Measurements from ENCODE around the gene ACSS2.

The ACSS2 gene

GRCh38 chr20:34925341-34925740 is 48.9 kb downstream of the ACSS2 start:
- no peaks in the 10 kb centered on the region for H3K4me1 ChIP-seq (ENCODE audit: insufficient read depth, low read length, severe bottlenecking)
- H4K20me1 ChIP-seq (ENCODE audit: insufficient read depth, low read length) = no peaks in the 10 kb centered on the region
- peaks cover 18% of the 10 kb centered on the region for H3K36me3 ChIP-seq (ENCODE audit: insufficient read depth, low read length)
- H3K4me2 ChIP-seq (ENCODE audit: low read length) = no peak overlapping the region
- no peak overlapping the region for H3K9ac ChIP-seq (ENCODE audit: low read length)
- no peaks in the 10 kb centered on the region for H3K9me2 ChIP-seq (ENCODE audit: low read depth, low read length)
- H3F3A ChIP-seq (ENCODE audit: insufficient read depth, low read length) = no peaks in the 10 kb centered on the region
- H3K79me2 ChIP-seq (ENCODE audit: insufficient read depth, low read length) = no peaks in the 10 kb centered on the region
- no peak overlapping the region for H3K4me3 ChIP-seq (ENCODE audit: low read depth, low read length, poor library complexity, severe bottlenecking)
- TF ChIP-seq EZH2 (IDR thresholded peaks at IDR 0.05; ENCODE audit: borderline replicate concordance, low read length) (no peak), CTCF (IDR thresholded peaks at IDR 0.05; ENCODE audit: low read length) (no peak)
- no peak overlapping the region for H2AFZ ChIP-seq (ENCODE audit: low read length)
- no peaks in the 10 kb centered on the region for H3K27me3 ChIP-seq (ENCODE audit: insufficient read depth, low read length)
- H3K27ac ChIP-seq (ENCODE audit: low read depth, low read length, poor library complexity, severe bottlenecking) = no peak overlapping the region
- no peaks in the 10 kb centered on the region for H3K9me3 ChIP-seq (ENCODE audit: low read length)

DNA sequence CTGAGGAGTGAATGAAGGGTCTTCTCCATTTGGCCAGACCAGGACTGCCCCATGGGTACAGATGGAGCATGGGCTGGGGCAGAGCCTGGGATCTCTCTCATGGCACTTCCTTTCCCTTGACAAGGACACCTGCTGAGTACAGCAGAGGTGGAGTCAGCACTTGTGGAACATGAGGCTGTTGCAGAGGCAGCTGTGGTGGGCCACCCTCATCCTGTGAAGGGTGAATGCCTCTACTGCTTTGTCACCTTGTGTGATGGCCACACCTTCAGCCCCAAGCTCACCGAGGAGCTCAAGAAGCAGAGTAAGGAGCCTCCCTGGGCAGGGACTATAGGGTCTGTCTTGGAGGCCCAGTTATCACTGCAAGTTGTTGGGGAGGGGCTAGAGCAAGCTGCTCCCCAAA is 49.6 kb downstream of the ACSS2 start:
- Histone ChIP-seq H3K4me1 (ENCODE audit: insufficient read depth, low read length, severe bottlenecking) (no peaks in the 10 kb centered on the region), H3F3A (ENCODE audit: insufficient read depth, low read length) (no peaks in the 10 kb centered on the region), H3K4me2 (ENCODE audit: low read length) (no peak overlapping the region), H3K9ac (ENCODE audit: low read length) (no peak overlapping the region), H3K4me3 (ENCODE audit: low read depth, low read length, poor library complexity, severe bottlenecking) (no peak overlapping the region), H3K9me3 (ENCODE audit: low read length) (no peaks in the 10 kb centered on the region), H3K27ac (ENCODE audit: low read depth, low read length, poor library complexity, severe bottlenecking) (no peak overlapping the region), H3K36me3 (ENCODE audit: insufficient read depth, low read length) (peaks cover 21% of the 10 kb centered on the region), H3K27me3 (ENCODE audit: insufficient read depth, low read length) (no peaks in the 10 kb centered on the region), H4K20me1 (ENCODE audit: insufficient read depth, low read length) (no peaks in the 10 kb centered on the region), H2AFZ (ENCODE audit: low read length) (no peak overlapping the region), H3K9me2 (ENCODE audit: low read depth, low read length) (no peaks in the 10 kb centered on the region), H3K79me2 (ENCODE audit: insufficient read depth, low read length) (no peaks in the 10 kb centered on the region)
- TF ChIP-seq CTCF (IDR thresholded peaks at IDR 0.05; ENCODE audit: low read length) (no peak), EZH2 (IDR thresholded peaks at IDR 0.05; ENCODE audit: borderline replicate concordance, low read length) (no peak)

- no peak for TF ChIP-seq EZH2 (IDR thresholded peaks at IDR 0.05; ENCODE audit: borderline replicate concordance, low read length)
- no peak for TF ChIP-seq CTCF (IDR thresholded peaks at IDR 0.05; ENCODE audit: low read length)
- H3K9me2 ChIP-seq (ENCODE audit: low read depth, low read length) = no peaks in the 10 kb centered on the region
- no peak overlapping the region for H2AFZ ChIP-seq (ENCODE audit: low read length)
- H3K36me3 ChIP-seq (ENCODE audit: insufficient read depth, low read length) = peaks cover 21% of the 10 kb centered on the region
- H3K4me3 ChIP-seq (ENCODE audit: low read depth, low read length, poor library complexity, severe bottlenecking) = no peak overlapping the region
- no peaks in the 10 kb centered on the region for H3K4me1 ChIP-seq (ENCODE audit: insufficient read depth, low read length, severe bottlenecking)
- H3K9ac ChIP-seq (ENCODE audit: low read length) = no peak overlapping the region
- H4K20me1 ChIP-seq (ENCODE audit: insufficient read depth, low read length) = no peaks in the 10 kb centered on the region
- no peaks in the 10 kb centered on the region for H3K79me2 ChIP-seq (ENCODE audit: insufficient read depth, low read length)
- no peak overlapping the region for H3K27ac ChIP-seq (ENCODE audit: low read depth, low read length, poor library complexity, severe bottlenecking)
- H3K27me3 ChIP-seq (ENCODE audit: insufficient read depth, low read length) = no peaks in the 10 kb centered on the region
- H3F3A ChIP-seq (ENCODE audit: insufficient read depth, low read length) = no peaks in the 10 kb centered on the region
- H3K9me3 ChIP-seq (ENCODE audit: low read length) = no peaks in the 10 kb centered on the region
- no peak overlapping the region for H3K4me2 ChIP-seq (ENCODE audit: low read length)
These were observed 50.2 kb downstream of the ACSS2 start for GRCh38 chr20:34926581-34926980.
